C4-2B (cell line): ENCODE data around the gene NFIB.

Source experiments
- CTCF ChIP-seq: fragments of 450-650 bp; conservative IDR thresholded peaks from 2 replicates; pipeline ENCODE4 v1.5.1; 2017; ENCODE audit warnings: mild to moderate bottlenecking
- ZFX ChIP-seq: fragments of 450-650 bp; IDR thresholded peaks from 2 replicates; pipeline ENCODE4 v1.6.1; 2017

DNA sequence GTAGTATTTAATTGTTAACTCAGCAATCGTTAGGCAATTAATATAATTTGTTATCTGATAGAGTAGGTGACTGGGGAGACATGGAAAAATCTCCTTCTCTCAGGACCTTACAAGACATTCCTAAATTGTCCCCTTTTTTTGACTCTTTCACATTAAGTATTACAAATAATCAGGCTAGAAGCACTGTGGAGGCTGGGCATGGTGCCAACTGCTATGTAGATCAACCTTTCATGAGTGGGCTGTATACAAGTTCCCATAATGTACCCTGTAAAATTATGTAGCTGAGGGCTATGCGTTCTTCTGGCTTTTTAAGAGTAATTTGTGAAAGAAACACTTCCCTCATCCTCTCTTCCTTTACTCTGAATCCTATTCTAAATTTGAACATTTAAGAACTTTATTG is 140.2 kb downstream of the NFIB start:
- TF ChIP-seq CTCF (no peak), ZFX (no peak)
